Spleen (tissue), 7 donors: ENCODE measurements around the gene BCL6.

Experiments used
- POLR2A ChIP-seq, 3 donors: fragments of 450-650 bp; IDR thresholded peaks; one replicate each; pipeline ENCODE4 v1.5.1; 2017; ENCODE audit warnings: antibody characterized with exemption in 3 of 3, mild to moderate bottlenecking in 1 of 3
- POLR2AphosphoS5 ChIP-seq, 3 donors: sonication (generic); formaldehyde crosslinking; IDR thresholded peaks; one replicate each; pipeline ENCODE4 v1.5.1; 2017; ENCODE audit warnings: antibody characterized with exemption in 3 of 3
- TF ChIP-seq, protein P1 (sequence below), 11 experiments: fragments of 200-600 bp in 7 of 11; fragments of 450-650 bp in 4 of 11; sonication (generic) in 4 of 11; IDR thresholded peaks in 8 of 11; conservative IDR thresholded peaks in 3 of 11; 1 replicate in 7 of 11; 2 replicates in 4 of 11; pipeline versions ENCODE4 v1.4.0 to v1.8.0; 2016 to 2021; ENCODE audit warnings: antibody characterized with exemption in 11 of 11, inconsistent platforms in 4 of 11, mild to moderate bottlenecking in 1 of 11
- donor health status: DM: no; HTN: no; CAD: no; lungs with moderate emphysema.
- donor health status: DM: no; HTN: no; CAD: no.
- donor health status: DM: no; HTN: no; CAD: no.

DNA sequence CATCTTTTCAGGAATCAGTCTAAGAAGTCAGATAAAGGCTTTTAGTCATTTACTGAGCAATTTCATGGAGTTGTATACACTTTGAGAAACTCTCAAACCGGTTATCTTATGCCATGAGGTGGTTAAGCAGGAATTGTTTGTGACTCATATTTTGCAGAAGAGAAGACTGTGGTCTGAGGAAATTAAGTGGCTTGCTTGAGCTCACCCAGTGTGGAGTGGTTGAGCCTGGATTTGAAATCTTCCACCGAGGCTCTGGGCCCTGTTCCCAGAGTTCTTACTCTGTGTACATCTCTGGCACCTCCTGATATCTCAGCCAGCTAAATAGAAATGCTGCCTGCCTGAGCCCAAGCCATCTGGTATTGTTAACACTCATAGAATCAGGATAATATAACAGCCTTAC, 37.8 kb upstream of the BCL6 start:
- no peak for TF ChIP-seq POLR2A (IDR thresholded peaks at IDR 0.05)
- TF ChIP-seq, protein P1, sequence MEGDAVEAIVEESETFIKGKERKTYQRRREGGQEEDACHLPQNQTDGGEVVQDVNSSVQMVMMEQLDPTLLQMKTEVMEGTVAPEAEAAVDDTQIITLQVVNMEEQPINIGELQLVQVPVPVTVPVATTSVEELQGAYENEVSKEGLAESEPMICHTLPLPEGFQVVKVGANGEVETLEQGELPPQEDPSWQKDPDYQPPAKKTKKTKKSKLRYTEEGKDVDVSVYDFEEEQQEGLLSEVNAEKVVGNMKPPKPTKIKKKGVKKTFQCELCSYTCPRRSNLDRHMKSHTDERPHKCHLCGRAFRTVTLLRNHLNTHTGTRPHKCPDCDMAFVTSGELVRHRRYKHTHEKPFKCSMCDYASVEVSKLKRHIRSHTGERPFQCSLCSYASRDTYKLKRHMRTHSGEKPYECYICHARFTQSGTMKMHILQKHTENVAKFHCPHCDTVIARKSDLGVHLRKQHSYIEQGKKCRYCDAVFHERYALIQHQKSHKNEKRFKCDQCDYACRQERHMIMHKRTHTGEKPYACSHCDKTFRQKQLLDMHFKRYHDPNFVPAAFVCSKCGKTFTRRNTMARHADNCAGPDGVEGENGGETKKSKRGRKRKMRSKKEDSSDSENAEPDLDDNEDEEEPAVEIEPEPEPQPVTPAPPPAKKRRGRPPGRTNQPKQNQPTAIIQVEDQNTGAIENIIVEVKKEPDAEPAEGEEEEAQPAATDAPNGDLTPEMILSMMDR (IDR thresholded peaks at IDR 0.05 in 8 of 11, conservative IDR thresholded peaks at IDR 0.05 in 3 of 11): no peak
- no peak for TF ChIP-seq POLR2AphosphoS5 (IDR thresholded peaks at IDR 0.05)
